H1 (cell line): Measurements from ENCODE around the gene CORT. TPM values are rescaled to one million over a fixed set of nuclear protein-coding genes. Genes with fewer than 3 reads are reported as not detected.

Source experiments
- polyA plus RNA-seq, 7 experiments: library from polyadenylated mRNA; depleted of rRNA in 3 of 7; stranded (reverse) in 5 of 7; unstranded in 2 of 7; fragments of >200 nt in 5 of 7; fragments of 200-250 nt in 2 of 7; gene quantifications; 1 replicate in 5 of 7; 2 replicates in 1 of 7; 4 replicates in 1 of 7; pipeline versions ENCODE4 v1.2.1 to v1.2.3, GENCODE V29; 2011 to 2013; ENCODE audit warnings: missing spikeins in 2 of 7, mixed read lengths in 2 of 7
- total RNA-seq: library from RNA; stranded (reverse); fragmentation: NEBNext Ultra II Directional; extraction: Animal tissue kit (Norgen Biotek cat#: 25700); gene quantifications from 2 replicates; pipeline ENCODE4 v1.2.1, GENCODE V29; 2021

CORT gene
- total and polyA plus RNA-seq, 2 of the 8 experiments (the other 6 are each of a cell fraction or from before 2014, with no cell fraction given): 0.15 to 0.30 TPM

Other genes starting within 250 kb of the CORT start
- 73.9 and 74.2 TPM in 2 replicates for gene KIF1B, start 239.5 kb upstream of the CORT start, total RNA-seq
- 39.1 and 41.4 TPM in 2 replicates for gene KIF1B, start 239.5 kb upstream of the CORT start, polyA plus RNA-seq (2011; rRNA removed)
- 331 and 340 TPM in 2 replicates for gene PGD, start 51.0 kb upstream of the CORT start, total RNA-seq
- gene PGD, start 51.0 kb upstream of the CORT start, polyA plus RNA-seq (2011; rRNA removed): 191 and 227 TPM in 2 replicates
- gene CENPS, start 19.6 kb upstream of the CORT start, total RNA-seq: 15.7 and 20.3 TPM in 2 replicates
- 7.8 and 9.2 TPM in 2 replicates for gene CENPS, start 19.6 kb upstream of the CORT start, polyA plus RNA-seq (2011; rRNA removed)
- 78.3 and 79.9 TPM in 2 replicates for gene DFFA, start 22.5 kb downstream of the CORT start, total RNA-seq
- 30.9 and 34.3 TPM in 2 replicates for gene DFFA, start 22.5 kb downstream of the CORT start, polyA plus RNA-seq (2011; rRNA removed)
- 19.8 and 25.5 TPM in 2 replicates for gene PEX14, start 24.9 kb downstream of the CORT start, total RNA-seq
- 13.0 and 24.0 TPM in 2 replicates for gene PEX14, start 24.9 kb downstream of the CORT start, polyA plus RNA-seq (2011; rRNA removed)